ENCODE measurements around the gene SPOUT1.

- no peak for TF ChIP-seq CTCF (conservative IDR thresholded peaks at IDR 0.05)
- TF ChIP-seq ZFX (IDR thresholded peaks at IDR 0.05): 0 out of 2 replicates have a peak, but pooled peaks have one; percentile 40
These were observed 57.7 kb downstream of the SPOUT1 start, which contains the start of gene ZER1 for GRCh38 chr9:128771745-128772519.
